ENCODE results near the gene FAM53C. TPM values are rescaled to one million over a fixed set of nuclear protein-coding genes. Genes with fewer than 3 reads are reported as not detected.

FAM53C gene
- total RNA-seq, 1 donor, result 46.6 TPM

GRCh38 chr5:138351056-138351455 is 13.0 kb downstream of the FAM53C start:
- DNase-seq (ENCODE audit: low read depth), result peak; percentile 20
- TF ChIP-seq CTCF (IDR thresholded peaks at IDR 0.05; ENCODE audit: insufficient read depth, low read depth, low read length), result no peak

DNA sequence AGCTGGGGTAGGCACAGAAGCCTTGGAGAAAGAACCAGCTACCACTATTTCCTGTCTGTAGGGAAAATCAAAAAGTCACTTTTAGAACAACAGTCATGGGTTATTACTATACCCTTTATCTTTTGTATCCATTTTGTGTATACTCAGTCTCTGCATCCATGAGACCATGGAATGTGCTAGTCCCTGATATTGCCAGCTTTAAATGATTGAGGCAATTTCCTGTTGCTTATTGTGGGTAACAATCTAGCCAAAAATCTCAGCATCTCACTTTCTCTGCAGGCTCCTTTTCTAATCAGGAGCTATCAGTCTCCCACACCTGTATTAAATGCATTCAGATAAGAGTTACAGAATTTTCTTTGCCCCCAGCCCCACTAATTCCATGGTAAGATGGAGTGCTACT is 13.5 kb downstream of the FAM53C start:
- H3K4me3 ChIP-seq (ENCODE audit: low read depth, low read length), result no peak overlapping the region
- TF ChIP-seq CTCF (IDR thresholded peaks at IDR 0.05; ENCODE audit: insufficient read depth, low read depth, low read length), result no peak
- no peak for DNase-seq (ENCODE audit: low read depth)

More at GRCh38 chr5:138351056-138351455, 13.0 kb downstream of the FAM53C start:
- H3K4me3 ChIP-seq (ENCODE audit: low read depth, low read length), result no peak overlapping the region

- peak; percentile 100 for TF ChIP-seq CTCF (IDR thresholded peaks at IDR 0.05; ENCODE audit: insufficient read depth, low read depth, low read length)
- DNase-seq (ENCODE audit: low read depth), result peak; percentile 83
- peak within 1 kb of the TSS; percentile 91 for H3K4me3 ChIP-seq (ENCODE audit: low read depth, low read length)
These were observed 14.1 kb downstream of the FAM53C start, which contains the start of gene KDM3B for GRCh38 chr5:138352071-138352721. TSS of gene KDM3B (plus strand) at chr5:138352685. CDS start at chr5:138352796, 111 bp downstream.

DNA sequence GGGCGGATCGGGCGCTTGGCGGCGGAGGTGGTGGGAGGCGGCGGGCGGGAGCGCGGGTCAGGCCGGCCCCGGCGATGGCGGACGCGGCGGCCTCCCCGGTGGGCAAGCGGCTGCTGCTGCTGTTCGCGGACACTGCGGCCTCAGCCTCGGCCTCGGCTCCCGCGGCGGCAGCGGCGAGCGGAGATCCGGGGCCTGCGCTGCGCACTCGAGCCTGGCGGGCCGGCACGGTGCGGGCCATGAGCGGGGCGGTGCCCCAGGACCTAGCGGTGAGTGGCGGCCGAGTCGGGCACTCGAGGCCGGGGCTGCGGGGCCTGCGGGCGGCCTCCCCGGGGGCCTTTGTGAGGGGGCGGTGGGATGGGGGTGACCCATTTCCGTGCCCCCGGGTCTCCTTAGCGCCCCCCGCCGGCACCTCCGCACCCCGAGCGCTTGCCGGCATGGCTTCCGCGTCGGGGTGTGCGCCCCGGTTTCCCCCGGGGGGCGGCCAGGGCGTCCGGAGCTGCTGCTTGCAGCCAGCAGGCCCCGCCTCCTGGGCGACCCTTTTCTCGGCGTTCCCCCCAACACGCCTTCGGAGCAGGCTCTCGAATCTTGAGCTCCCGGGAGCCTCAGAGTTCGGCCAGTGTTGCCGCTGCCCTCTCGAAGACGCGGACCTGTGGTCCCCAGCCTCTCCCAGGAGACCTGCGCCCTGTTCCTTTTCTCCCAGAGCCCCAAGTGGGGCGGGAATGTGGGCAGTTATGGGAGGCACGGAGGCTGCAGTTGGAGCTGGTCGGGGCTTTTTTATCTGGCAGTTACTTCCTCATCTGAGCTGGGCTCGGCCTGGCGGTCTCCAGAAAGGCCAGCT is 14.9 kb downstream of the FAM53C start:
- peak overlapping the region; percentile 91 for H3K4me3 ChIP-seq (ENCODE audit: low read depth, low read length)
- peak; percentile 62 for DNase-seq (ENCODE audit: low read depth)
- peak; percentile 26 for TF ChIP-seq CTCF (IDR thresholded peaks at IDR 0.05; ENCODE audit: insufficient read depth, low read depth, low read length)

- H3K4me3 ChIP-seq (ENCODE audit: low read depth, low read length), result peak overlapping the region; percentile 91
- TF ChIP-seq CTCF (IDR thresholded peaks at IDR 0.05; ENCODE audit: insufficient read depth, low read depth, low read length), result no peak
- DNase-seq (ENCODE audit: low read depth), result no peak
These were observed 15.6 kb downstream of the FAM53C start for GRCh38 chr5:138353560-138354080.

DNA sequence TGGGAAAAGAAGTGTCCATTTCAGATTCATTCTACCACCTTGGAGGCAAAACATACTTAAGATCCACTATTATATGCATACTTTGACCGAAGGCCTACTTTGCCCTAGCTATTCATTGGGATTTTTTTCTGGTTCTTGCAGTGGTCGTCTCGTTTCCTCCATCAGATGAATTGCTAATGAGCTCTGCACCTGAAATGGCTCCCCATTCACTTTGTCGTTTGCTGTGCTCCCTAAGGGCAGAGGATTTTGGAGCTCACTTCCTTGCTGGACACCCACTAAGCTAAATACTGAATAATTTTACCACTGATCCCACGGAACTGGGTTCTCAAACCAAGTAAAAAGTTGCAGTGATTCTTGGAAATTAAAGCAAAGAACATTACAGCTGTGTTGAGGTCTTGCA is 16.3 kb downstream of the FAM53C start:
- peak overlapping the region; percentile 91 for H3K4me3 ChIP-seq (ENCODE audit: low read depth, low read length)
- DNase-seq (ENCODE audit: low read depth), result no peak
- TF ChIP-seq CTCF (IDR thresholded peaks at IDR 0.05; ENCODE audit: insufficient read depth, low read depth, low read length), result no peak
